GM19023 (cell line): Measurements from ENCODE around the gene PLD6.
"Not testable (repeated sequence)": the region's sequence is repeated elsewhere in the genome, so short reads cannot be mapped to it uniquely, and the experiment has no call there.

Experiments used
- ATAC-seq: cut with Tn5 transposase; IDR thresholded peaks from one replicate; pipeline ENCODE4 v1.9.1; 2021; ENCODE audit warnings: mild to moderate bottlenecking, moderate library complexity; ENCODE audit not compliant: unreplicated experiment

Gene PLD6, protein sequence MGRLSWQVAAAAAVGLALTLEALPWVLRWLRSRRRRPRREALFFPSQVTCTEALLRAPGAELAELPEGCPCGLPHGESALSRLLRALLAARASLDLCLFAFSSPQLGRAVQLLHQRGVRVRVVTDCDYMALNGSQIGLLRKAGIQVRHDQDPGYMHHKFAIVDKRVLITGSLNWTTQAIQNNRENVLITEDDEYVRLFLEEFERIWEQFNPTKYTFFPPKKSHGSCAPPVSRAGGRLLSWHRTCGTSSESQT

DNA sequence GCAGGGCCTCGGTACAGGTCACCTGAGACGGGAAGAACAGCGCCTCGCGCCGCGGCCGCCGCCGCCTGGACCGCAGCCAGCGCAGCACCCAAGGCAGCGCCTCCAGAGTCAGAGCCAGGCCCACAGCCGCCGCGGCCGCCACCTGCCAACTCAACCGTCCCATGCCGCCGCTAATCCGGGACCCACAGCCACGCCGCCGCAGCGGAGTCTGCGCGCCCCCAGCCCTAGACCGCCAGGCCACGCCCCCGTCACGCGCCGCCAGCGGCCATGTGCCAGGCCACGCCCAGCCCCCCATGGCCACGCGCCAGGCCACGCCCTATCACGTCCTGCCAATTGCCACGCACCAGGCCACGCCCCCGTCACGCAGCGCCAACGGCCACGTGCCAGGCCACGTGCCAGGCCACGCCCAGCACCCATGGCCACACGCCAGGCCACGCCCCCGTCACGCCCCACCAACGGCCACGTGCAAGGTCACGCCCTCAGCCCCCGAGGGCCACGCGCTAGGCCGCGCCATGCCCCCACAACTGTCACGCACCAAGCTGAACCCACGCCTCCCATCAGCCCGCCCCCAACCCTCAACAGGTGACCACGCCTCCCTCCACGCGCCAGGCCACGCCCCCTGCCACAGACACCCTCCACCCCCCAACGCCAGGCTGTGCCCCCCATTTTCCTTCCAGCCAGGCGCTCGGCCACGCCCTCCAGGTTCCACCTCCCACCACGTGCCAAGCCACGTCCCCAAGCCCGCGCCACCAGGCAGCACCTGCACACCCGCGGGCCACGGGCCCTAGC is at the start of gene PLD6:
PLD6 (minus strand) TSS at position 210 of the 789 bp plus-strand sequence; CDS start at position 163, 47 bp downstream.
- ATAC-seq: peak; percentile 59

DNA sequence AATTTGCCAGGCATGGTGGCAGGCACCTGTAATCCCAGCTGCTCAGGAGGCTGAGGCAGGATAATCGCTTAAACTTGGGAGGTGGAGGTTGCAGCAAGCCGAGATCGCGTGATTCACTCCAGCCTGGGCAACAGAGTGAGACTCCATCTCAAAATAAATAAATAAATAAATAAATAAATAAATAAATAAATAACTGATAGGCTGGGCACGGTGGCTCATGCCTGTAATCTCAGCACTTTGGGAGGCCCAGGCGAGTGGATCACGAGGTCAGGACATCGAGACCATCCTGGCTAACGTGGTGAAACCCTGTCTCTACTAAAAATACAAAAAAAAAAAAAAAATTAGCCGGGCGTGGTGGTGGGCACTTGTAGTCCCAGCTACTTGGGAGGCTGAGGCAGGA is 49.6 kb upstream of the PLD6 start:
- not testable (repeated sequence) for ATAC-seq

DNA sequence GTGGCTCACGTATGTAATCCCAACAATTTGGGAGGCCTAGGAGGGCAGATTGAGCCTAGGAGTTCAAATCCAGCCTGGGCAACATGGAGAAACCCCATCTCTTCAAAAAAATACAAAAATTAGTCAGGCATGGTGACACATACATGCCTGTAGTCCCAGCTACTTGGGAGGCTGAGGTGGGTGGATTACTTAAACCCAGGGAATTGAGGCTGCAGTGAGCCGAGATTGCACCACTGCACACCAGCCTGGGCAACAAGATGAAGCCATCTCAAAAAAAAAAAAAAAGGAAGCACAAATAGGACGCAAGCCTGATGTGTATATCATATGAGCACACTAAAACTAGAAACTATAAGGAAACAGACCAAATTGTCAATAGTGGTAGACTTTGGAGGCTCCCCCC is 47.9 kb upstream of the PLD6 start:
- no peak for ATAC-seq

DNA sequence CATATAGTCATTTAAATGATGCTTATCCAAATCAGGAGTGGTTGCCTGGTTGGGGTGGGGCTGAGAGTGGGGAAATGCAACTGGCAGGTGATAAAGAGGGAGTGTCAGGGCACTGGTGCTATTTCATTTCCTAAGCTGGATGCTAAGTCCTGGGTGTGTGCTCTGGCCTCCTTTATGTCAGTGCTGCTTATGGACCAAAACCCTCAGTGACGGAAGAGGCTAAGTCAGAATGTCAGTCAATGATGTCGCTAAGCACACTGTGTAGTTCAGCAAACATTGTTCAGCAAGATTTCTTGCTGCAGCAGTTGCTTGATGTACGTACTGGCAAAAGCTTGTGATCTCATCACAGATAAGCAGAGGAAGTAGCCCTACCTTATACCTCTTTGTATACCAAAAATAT is 47.3 kb upstream of the PLD6 start:
- no peak for ATAC-seq

DNA sequence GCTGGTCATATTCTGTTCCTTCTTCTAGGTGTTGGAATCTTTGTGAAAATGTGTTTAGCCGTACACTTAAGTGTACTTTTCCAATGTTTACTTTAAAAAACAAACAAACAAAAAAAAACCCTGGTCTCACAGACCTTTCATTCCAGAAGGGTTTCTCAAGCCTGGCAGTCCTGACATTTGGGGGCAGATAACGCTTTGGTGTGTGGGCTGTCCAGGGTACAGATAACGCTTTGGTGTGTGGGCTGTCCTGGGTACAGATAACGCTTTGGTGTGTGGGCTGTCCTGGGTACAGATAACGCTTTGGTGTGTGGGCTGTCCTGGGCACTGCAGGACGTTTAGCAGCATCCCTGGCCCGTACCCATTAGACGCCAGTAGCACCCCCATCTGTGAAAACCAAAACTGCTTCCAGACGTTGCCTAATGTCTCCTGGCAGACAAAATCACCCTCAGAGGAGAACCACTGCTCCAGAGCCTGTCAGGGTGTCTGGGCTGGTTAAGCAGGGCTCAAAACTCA is 46.1 kb upstream of the PLD6 start:
- no peak for ATAC-seq

DNA sequence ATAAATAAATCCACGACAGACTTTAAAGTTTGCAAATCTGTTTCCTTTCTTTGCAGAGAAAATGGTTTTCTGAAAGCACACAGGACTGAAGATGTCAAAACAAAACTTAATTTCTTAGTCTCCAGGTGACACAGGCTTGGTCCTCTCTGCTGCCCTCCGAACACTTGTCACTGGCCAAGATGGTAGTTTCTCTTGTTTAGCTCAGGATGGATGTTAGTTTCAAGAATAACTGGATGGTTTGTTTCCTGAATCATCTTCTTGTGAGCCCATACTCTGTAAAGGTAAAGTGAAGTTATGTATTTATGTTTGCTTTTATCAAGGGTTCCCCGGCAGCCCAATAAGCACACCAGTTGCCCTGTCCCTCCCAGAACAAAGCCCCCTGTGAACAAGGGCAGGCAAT is 40.7 kb upstream of the PLD6 start:
- no peak for ATAC-seq

DNA sequence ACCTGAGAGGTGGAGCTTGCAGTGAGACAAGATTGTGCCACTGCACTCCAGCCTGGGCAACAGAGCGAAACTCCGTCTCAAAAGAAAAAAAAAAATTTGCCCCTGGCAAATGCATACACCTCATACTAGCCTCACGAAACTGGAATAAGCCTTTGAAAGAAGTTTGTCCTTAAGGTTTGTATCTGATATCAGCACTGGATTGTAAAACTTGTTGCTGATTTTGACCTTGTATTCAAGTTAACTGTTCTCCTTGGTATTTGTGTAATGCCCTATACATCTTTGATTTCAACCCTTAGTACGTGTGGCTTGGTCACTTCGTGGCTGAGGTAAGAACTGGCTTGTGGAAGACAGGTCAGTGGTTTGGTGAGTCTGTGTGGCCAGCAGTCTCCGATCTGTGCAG is 37.0 kb upstream of the PLD6 start:
- no peak for ATAC-seq

DNA sequence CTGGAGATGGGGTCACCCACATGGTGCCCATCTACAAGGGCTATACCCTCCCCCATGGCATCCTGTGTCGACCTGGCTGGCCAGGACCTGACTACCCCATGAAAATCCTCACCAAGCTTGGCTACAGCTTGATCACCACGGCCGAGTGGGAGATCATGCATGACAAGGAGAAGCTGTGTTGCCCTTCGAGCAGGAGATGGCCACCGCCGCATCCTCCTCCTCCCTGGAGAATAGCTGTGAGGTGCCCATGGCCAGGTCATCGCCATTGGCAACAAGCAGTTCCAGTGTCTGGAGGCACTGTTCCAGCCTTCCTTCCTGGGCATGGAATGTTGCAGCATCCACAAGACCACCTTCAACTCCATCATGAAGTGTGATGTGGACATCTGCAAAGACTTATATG is 36.1 kb upstream of the PLD6 start:
- ATAC-seq: no peak

DNA sequence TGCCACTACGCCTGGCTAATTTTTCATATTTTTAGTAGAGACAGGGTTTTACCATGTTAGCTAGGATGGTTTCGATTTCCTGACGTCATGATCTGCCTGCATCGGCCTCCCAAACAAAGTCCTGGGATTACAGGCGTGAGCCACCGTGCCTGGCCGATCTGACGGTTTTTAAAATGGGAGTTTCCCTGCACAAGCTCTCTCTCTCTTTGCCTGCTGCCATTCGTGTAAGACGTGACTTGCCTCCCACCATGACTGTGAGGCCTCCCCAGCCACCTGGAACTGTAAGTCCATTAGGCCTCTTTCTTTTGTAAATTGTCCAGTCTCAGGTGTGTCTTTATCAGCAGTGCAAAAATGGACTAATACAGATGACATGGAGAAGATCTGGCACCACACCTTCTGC is 35.5 kb upstream of the PLD6 start:
- no peak for ATAC-seq

DNA sequence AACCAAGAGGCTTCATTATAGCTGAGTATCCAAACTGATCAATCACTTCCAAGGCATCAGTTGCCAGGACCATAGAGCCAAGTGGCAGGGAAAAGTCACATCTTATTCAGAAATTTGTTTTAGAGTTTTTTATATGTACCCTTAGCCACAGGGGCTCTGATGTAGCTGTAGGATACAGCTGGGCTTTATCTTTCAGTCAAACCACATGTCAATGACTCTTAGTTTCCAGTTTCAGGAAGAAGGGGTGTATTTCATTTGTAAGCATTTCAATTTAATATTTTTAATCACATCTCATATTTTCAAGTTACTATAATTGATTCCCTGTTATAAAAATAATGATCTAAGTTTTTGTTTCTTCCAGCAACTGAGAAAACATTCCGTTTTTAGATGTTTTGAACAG is 33.7 kb upstream of the PLD6 start:
- no peak for ATAC-seq

DNA sequence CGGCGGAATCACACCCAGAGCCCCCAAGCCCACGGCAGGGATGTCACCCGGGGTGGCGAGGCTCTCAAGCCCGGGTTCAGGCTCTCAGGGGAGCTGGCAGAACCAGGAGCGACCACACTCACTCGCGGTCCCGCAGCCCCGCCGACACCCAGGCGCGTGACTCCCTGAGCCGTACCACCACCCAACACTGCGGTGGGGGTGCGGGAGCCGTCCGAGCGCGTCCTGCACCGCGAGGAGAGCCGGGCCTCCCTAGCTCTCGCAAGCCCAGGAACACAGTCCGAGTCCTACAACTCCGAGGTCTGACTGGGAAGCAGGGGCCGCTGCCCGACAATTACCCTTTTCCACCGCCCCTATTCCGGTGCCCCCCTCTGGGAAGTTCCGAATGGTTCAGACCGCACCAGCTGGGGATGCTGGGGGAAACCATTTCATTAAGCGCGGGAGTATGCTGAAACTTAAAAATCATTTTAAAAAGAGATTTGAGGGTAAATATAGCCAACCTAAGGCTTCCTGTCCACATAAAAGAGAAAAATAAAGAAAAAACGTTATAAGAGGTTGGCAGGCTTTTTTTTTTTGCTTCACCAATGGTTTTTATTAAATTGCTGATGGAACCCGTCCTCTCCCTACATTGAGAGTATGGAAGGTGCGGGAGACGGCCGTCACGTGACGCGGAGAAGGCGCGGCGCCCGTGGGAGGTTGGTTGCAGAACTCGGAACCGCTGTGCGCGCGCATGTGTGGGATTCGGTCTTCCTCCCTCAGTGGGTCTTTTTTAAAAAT is 31.1 kb upstream of the PLD6 start, which contains the start of gene FLCN:
FLCN (minus strand) TSS at position 143 of the 774 bp plus-strand sequence. CDS start 9,031 bp downstream, outside the sequence.
- ATAC-seq: peak; percentile 88

DNA sequence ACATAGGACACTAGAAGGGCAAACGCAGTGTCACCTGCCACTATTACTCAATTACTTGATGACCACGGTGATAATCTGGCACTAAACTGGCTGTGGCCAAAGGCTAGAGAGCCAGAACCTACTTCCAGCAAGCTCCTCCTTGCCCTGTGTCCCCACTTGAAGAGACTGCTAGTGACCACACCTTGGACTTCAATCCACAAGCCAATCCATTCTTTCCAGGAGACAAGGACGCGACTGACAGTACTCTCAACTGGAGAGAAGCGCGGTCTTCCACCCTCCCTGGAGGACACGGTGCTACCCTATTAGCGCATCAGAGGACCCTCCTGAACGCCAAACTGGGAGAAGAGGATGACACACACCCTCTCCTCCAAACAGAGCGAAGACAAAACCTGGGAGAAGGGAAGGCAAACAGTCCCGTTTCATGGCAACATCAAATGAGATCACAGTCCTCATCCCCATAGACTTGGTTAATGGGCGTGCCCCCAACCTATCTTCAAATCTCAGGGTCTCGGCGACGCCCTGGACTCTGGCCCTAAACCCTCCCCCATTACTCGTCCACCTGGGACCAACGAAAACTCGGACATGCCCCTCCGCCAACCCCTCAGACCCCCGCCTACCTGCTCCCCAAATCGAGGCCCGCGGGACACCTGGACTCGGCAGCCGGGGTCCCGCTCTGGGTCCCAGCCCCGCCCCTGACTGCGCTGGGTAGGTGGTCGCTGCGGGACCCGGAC is 30.3 kb upstream of the PLD6 start:
- no peak for ATAC-seq

DNA sequence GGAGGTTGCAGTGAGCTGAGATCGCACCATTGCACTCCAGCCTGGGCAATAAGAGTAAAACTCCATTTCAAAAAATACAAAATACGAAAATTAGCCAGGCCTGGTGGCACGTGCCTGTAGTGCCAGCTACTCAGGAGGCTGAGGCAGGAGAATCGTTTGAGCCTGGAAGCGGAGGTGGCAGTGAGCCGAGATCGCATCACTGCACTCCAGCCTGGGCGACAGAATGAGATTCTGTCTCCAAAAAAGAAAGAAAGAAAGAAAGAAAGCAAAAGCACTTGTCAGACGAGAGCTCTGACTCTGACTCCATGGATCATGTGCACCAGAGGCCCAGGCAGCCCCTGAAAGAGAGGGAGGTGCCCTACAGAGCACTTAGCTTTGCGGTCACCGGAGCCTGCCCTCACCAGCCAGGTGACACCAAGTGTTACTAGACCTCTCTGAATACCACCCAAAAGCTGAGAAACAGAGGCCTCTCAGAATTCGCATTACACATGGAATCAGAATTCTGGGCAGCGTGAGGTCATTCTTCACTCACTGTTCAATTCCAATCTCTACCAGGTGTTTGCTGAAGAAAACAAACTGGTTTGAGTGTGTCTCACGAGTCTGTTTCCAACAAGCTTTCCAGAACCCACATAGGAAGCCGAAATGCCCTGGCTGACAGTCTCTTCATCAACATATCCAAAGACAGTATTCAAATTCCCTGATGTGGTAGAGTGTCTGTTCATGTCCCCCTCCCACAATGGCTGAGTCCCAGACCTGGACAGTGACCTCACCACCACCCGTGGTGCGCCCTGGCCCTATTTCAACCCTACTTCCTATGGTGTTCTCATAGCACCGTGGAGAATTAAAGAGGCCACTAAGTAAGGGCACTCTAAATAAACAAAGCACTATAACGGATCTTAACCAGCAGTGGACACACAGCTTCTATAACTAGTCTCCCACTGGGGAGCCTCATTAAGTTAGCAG is 29.4 kb upstream of the PLD6 start:
- no peak for ATAC-seq

DNA sequence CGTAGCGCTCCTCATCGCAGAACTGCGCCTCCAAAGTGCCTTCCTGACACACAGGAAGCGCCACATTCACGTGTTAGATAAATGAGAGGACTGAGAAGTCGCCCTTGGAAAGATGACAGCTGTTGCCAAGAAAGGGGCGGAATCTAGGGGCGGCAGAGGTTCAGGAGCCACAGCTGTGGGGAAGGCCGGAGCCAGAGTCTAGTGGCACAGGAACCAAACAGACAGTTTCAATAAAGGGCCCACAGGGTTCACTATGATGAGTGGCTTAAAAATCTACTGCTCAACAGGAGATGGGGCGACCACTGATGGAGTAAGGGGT is 26.1 kb upstream of the PLD6 start:
- no peak for ATAC-seq

DNA sequence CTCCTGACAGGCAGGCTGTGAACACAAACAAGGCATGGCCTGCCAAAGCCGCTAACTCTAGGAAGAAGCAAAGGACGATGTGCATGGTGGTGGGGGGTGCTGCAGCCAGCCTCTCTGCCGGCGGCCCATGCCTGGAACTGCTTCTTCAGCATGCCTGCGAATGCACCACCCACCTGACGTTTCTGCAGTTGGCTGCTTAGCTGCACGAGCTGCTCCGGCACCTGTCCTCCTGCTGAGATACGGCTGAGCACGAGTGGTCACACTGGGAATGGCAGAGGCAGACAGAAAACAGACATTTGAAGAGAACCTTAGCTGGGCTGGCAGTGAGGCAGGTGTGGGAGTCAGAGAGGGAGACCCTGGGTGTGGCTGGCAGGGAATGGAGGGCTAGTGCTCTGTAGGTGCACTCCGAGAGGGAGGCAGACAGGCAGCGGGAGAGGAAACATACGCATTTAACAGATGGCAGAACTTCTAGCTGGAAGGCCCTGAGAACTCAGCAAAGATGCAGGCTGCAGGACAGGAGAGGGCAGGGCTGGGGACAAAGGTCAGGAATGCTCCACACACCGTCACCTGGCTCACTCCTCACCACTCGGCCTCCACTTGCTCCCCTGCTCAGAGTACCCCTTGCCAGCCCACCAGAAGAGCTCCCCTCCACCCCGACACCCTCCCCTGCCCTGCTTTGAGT is 25.6 kb upstream of the PLD6 start:
- ATAC-seq: no peak

DNA sequence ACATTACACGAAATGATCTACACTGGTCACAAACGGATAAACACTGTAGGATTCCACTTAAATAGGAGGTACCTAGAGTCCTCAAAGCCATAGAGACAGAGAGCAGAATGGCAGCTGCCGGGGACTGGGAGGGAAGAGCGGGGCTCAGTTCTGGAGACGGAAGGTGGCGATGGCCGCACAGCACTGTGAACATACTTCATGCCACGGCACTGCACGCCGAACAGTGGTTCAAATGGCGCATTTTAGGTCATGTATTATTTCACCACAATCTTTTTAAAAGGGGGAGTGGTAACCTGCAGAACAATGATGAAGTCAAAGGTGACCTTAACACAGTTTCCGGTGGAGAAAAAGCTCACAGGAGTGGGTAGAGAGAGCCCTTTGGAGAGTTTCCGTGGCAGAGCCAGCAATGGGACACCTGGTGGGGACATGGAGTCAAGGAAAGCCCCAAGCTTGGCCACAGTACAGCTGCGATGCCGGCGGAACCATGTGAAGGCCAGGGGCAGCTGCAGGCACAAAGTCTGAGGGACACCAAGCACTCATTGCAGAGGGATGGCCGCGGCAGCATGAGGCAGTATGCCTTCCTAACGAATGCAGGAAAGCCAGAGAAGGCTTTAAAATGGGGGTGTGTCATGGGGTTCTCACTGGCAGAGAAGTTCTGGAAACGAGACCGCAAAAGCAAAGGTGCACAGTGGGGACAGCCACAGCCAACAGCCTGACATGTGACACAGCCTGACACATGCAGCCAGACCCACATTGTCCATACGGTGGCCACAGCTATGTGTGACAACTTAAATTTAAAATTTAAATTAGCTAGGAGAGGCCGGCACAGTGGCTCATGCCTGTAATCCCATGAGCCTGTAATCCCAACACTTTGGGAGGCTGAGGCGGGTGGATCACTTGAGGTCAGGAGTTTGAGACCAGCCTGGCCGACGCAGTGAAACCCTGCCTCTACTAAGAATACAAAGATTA is 23.6 kb upstream of the PLD6 start:
- ATAC-seq: no peak

DNA sequence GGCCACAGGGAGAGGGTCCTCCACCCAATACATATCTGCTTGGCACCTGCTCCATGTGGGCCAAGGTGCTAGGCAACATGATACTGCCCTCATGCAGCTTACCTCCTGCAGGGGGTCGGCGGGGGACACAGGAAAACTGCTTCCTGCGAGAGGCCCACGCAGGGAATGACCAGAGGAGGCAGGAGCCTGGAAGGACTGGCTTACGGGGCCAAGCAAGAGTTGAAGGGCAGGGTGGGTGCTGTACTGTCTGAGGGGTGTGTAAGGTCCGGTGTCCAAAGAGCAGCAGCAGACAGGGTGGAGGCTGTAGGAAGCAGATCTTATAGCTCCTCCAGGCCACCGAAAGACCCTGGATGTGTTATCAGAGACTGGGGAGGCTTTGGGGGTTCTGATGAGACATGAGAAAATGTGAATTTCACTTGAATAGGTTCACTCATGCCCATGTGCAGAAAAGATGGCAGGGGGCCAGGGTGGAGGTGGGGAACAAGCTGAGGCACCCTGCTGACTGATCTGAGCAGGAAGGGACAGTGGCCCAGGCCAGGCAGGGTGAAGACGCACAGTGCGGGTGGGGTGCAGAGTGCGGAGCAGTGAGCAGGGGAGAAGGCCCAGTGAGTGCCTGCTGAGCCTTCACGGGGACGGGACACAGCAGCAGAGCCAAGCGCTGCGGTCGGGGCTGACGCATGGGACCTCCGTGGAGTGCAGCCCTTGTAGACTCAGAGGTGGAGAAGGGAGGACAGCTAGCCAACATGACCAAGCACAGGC is 22.6 kb upstream of the PLD6 start:
- ATAC-seq: no peak
